K562 (cell line): ENCODE results near the gene PHF21A. TPM values are rescaled to one million over a fixed set of nuclear protein-coding genes. Genes with fewer than 3 reads are reported as not detected.
"Not testable (repeated sequence)": the region's sequence is repeated elsewhere in the genome, so short reads cannot be mapped to it uniquely, and the experiment has no call there.

Source experiments
- FIP1L1 ChIP-seq: fragments of 200-400 bp; formaldehyde crosslinking; IDR thresholded peaks from 2 replicates; pipeline ENCODE4 v1.6.1; 2018; ENCODE audit warnings: mild to moderate bottlenecking, low read depth, low read length; ENCODE audit not compliant: poor library complexity, severe bottlenecking
- FOXM1 ChIP-seq, 2 experiments: fragments of 450-650 bp in 1 of 2; sonication (generic) in 1 of 2; formaldehyde crosslinking in 1 of 2; IDR thresholded peaks; 2 replicates each; pipeline versions ENCODE4 v1.6.1 to v1.9.0; 2017 to 2022; ENCODE audit warnings: low read depth in 2 of 2, mild to moderate bottlenecking in 2 of 2, missing genetic modification reagents in 1 of 2, moderate library complexity in 1 of 2
- NRF1 ChIP-seq, 2 experiments: fragments of 450-650 bp; IDR thresholded peaks in 1 of 2; conservative IDR thresholded peaks in 1 of 2; 2 replicates each; pipeline ENCODE4 v1.6.1; 2014; ENCODE audit warnings: mild to moderate bottlenecking in 2 of 2
- PHF8 ChIP-seq: fragments of 200-600 bp; sonication (generic); IDR thresholded peaks from 2 replicates; pipeline ENCODE4 v1.6.1; 2012; ENCODE audit warnings: mixed run types, mild to moderate bottlenecking, inconsistent platforms, low read length, moderate library complexity, borderline replicate concordance
- POLR2G ChIP-seq: fragments of 200-400 bp; formaldehyde crosslinking; IDR thresholded peaks from 2 replicates; pipeline ENCODE4 v1.6.1; 2017; ENCODE audit warnings: low read depth, mild to moderate bottlenecking, antibody characterized with exemption, low read length, moderate library complexity
- RB1 ChIP-seq: fragments of 450-650 bp; IDR thresholded peaks from 2 replicates; pipeline ENCODE4 v1.6.1; 2017; ENCODE audit warnings: low read depth, mild to moderate bottlenecking
- TFAP4 ChIP-seq: sonication (generic); formaldehyde crosslinking; IDR thresholded peaks from 2 replicates; pipeline ENCODE4 v1.8.0; 2022; ENCODE audit warnings: missing genetic modification reagents, mild to moderate bottlenecking, moderate library complexity, borderline replicate concordance
- polyA plus RNA-seq, 8 experiments: library from polyadenylated mRNA; depleted of rRNA in 4 of 8; stranded (reverse) in 5 of 8; unstranded in 3 of 8; fragments of >200 nt; fragmentation: Nextera tagmentation in 2 of 8; fragmentation: Illumina TruSeq in 1 of 8; extraction: Ambion mirVana in 2 of 8; extraction: Trizol in 1 of 8; gene quantifications; 2 replicates each; pipeline versions ENCODE4 v1.2.1 to v1.2.3, GENCODE V29; 2011 to 2014; ENCODE audit warnings: inconsistent platforms in 1 of 8, missing spikeins in 1 of 8
- total RNA-seq, 7 experiments: library from RNA; depleted of rRNA in 6 of 7; stranded (reverse); fragments of >200 nt in 6 of 7; fragmentation: Illumina TruSeq in 2 of 7; extraction: Trizol in 2 of 7; gene quantifications; 2 replicates each; pipeline versions ENCODE4 v1.2.1 to v1.2.3, GENCODE V29; 2011 to 2021; ENCODE audit warnings: low replicate concordance in 1 of 7

The PHF21A gene
- total and polyA plus RNA-seq, 9 of the 15 experiments (the other 6 are each of a cell fraction or from before 2014, with no cell fraction given), result 1.5 to 32.4 (median 10.7) TPM

GRCh38 chr11:45900175-45900800 is 221.0 kb downstream of the PHF21A start (continued):
- TF ChIP-seq PHF8 (peak; percentile 15; the same call in 1 of the 2 replicates), TFAP4 (CRISPR knock-in tag) (peak; percentile 36; the same call in 1 of the 2 replicates), NRF1 (conservative IDR thresholded peaks at IDR 0.05 in 1 of 2, IDR thresholded peaks at IDR 0.05 in 1 of 2) (peak in 1 of 2 experiments; percentile 16; a peak in 1 of 4 replicates), FOXM1 (CRISPR knock-in tag; IDR thresholded peaks at IDR 0.05; ENCODE audit: low read depth) (0 out of 2 replicates have a peak, but pooled peaks have one; percentile 23), FIP1L1 (peak; percentile 16), RB1 (0 out of 2 replicates have a peak, but pooled peaks have one; percentile 14), POLR2G (0 out of 2 replicates have a peak, but pooled peaks have one; percentile 23)
- TF ChIP-seq FOXM1 (IDR thresholded peaks at IDR 0.05; ENCODE audit: low read depth), result not testable (repeated sequence)
